PFSK-1 (cell line): ENCODE results near the gene PPFIBP1.

Experiments used
- POLR2AphosphoS5 ChIP-seq: IDR thresholded peaks from 2 replicates; pipeline ENCODE4 v1.6.1; 2012; ENCODE audit warnings: low read depth, mild to moderate bottlenecking, control low read depth, low read length, moderate library complexity
- SIN3A ChIP-seq: IDR thresholded peaks from 2 replicates; pipeline ENCODE4 v1.6.1; 2012; ENCODE audit warnings: mild to moderate bottlenecking, low read length, moderate library complexity, borderline replicate concordance; ENCODE audit not compliant: insufficient read depth

DNA sequence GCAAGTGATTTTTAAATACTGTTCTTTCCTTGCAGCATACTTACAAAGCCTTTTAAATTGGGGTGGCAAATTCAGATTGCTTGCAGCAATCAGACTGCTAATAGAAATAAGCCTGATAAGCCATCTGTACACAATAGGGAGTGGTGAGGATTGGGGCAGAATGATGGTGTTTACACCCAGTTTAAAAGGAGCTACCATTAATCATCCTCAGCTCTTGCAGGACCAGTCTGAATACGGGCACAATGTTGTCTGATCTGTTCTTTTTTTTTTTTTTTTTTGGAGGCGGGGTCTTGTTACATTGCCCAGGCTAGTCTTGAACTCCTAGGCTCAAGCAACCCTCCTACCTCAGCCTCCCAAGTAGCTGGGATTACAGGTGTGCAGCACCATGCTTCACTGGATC lies 122.1 kb downstream of the PPFIBP1 start:
- TF ChIP-seq POLR2AphosphoS5 (no peak), SIN3A (no peak)
